ENCODE results near the gene ZNF662.

- TF ChIP-seq CTCF (IDR thresholded peaks at IDR 0.05) (no peak), POLR2A (IDR thresholded peaks at IDR 0.05) (no peak)
Measured at GRCh38 chr3:42963269-42963668, 57.3 kb downstream of the ZNF662 start.
